Neural crest cell (in vitro differentiated cells): ENCODE measurements around the gene SDK1. TPM values are rescaled to one million over a fixed set of nuclear protein-coding genes. Genes with fewer than 3 reads are reported as not detected.
"Not testable (repeated sequence)": the region's sequence is repeated elsewhere in the genome, so short reads cannot be mapped to it uniquely, and the experiment has no call there.

Experiments
- DNase-seq: peaks from one replicate; pipeline ENCODE4 v3.0.0; 2021; ENCODE audit warnings: low read depth, mixed read lengths, low spot score
- H3K27ac Mint-ChIP-seq: one replicate; pipeline ENCODE4 v1.8.0; 2021; ENCODE audit warnings: mild to moderate bottlenecking, mixed read lengths; ENCODE audit not compliant: unreplicated experiment
- H3K27me3 Mint-ChIP-seq: 2 replicates; pipeline ENCODE4 v1.8.0; 2021; ENCODE audit warnings: low read depth, mild to moderate bottlenecking, mixed read lengths
- H3K36me3 Mint-ChIP-seq: 2 replicates; pipeline ENCODE4 v1.8.0; 2021; ENCODE audit warnings: low read depth, mild to moderate bottlenecking, mixed read lengths
- H3K4me1 Mint-ChIP-seq: 2 replicates; pipeline ENCODE4 v1.8.0; 2021; ENCODE audit warnings: mixed read lengths
- H3K4me3 Mint-ChIP-seq: one replicate; pipeline ENCODE4 v1.8.0; 2021; ENCODE audit warnings: mild to moderate bottlenecking, mixed read lengths
- H3K9me3 Mint-ChIP-seq: 2 replicates; pipeline ENCODE4 v1.8.0; 2021; ENCODE audit warnings: mixed read lengths
- total RNA-seq: library from RNA; stranded (reverse); gene quantifications from 2 replicates; pipeline ENCODE4 v1.2.1, GENCODE V29; 2021
- TF ChIP-seq, protein P1 (sequence below): fragments of 200-600 bp; sonication (generic); conservative IDR thresholded peaks from 2 replicates; pipeline ENCODE4 v1.5.0; 2021; ENCODE audit warnings: antibody characterized with exemption, mild to moderate bottlenecking

Gene SDK1
- total RNA-seq, 1 donor from 2014 or later, result 11.6 TPM

DNA sequence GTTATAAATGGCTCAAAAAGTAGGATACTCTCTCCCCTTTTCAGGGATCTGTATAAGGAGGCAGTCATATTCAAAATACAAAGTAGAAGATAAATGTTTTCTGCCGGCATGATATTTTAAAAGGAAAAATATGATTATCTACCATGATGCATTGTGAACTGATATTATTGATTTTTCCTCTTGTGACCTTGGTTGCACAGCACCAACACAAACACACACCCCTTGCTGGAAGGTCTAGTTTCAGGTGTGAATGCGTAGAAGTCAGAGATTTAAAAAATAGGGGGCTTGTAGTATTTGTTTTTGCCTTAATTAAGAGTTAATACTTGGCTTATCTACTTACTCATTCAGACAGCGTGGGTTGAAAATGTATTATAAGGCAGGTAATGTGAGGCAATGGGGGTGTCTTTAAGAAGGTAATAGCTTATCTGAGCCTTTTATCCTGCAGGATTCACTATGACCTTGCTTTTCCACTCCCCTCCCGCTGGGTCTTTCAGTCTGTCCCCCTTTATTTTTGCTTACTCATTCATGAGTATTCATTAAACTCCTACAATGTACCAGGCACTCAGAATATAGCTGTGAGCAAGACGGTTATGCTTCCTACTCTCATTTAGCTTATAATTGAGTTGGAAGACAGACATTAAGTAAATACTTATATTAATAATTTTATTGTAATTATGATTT is 390.6 kb downstream of the SDK1 start:
- DNase-seq, result no peak
- Mint-ChIP-seq H3K4me1 (peaks cover 10% of the 10 kb centered on the region), H3K36me3 (peaks cover 15% of the 10 kb centered on the region), H3K9me3 (peaks cover 3% of the 10 kb centered on the region), H3K27ac (no peak overlapping the region), H3K27me3 (no peaks in the 10 kb centered on the region), H3K4me3 (no peak overlapping the region)
- TF ChIP-seq, protein P1, sequence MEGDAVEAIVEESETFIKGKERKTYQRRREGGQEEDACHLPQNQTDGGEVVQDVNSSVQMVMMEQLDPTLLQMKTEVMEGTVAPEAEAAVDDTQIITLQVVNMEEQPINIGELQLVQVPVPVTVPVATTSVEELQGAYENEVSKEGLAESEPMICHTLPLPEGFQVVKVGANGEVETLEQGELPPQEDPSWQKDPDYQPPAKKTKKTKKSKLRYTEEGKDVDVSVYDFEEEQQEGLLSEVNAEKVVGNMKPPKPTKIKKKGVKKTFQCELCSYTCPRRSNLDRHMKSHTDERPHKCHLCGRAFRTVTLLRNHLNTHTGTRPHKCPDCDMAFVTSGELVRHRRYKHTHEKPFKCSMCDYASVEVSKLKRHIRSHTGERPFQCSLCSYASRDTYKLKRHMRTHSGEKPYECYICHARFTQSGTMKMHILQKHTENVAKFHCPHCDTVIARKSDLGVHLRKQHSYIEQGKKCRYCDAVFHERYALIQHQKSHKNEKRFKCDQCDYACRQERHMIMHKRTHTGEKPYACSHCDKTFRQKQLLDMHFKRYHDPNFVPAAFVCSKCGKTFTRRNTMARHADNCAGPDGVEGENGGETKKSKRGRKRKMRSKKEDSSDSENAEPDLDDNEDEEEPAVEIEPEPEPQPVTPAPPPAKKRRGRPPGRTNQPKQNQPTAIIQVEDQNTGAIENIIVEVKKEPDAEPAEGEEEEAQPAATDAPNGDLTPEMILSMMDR, result no peak

DNA sequence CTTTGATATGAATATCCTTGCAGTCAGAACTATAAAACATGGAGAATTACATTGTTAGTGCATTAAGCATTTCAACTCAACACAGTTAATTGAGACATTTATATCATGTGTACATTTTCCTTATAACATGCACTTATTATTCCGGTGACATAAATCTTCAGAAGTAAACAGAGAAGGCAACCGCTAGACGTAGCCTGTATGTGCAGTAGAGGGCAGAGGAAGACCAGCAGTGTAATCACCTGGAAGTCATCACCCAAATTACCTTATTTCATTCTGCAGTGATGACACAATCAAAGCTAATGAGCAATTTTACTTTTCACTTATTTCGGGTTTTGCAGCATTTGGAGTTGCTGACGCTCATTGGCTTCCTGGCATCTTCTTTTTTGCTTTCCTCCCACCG is 394.6 kb downstream of the SDK1 start:
- Mint-ChIP-seq H3K36me3 (peaks cover 5% of the 10 kb centered on the region), H3K4me3 (no peak overlapping the region)
- TF ChIP-seq, protein P1, result no peak

DNA sequence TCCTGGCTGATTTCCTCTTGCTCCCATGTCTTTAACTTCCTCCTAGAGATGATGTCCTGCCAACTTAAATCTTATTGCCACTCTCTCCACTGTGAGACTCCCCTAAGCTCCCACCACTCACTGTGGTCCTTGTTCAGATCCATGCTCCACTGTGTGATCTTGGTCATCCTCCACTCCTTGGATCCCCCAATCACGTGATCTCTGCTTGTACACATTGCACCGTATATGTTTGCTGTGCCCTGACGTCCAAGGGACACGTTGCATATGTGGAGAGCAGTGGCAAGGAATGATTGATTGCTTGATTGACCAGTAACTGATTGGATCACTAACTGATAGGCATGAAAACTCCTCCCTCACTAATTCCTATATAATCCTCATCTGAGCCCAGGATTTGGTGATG is 395.1 kb downstream of the SDK1 start:
- Mint-ChIP-seq H3K36me3 (peaks cover 5% of the 10 kb centered on the region), H3K9me3 (no peaks in the 10 kb centered on the region), H3K27me3 (no peaks in the 10 kb centered on the region), H3K27ac (no peak overlapping the region), H3K4me1 (peaks cover 9% of the 10 kb centered on the region), H3K4me3 (no peak overlapping the region)
- no peak for DNase-seq
- TF ChIP-seq, protein P1, result no peak

More for the DNA sequence above, 394.6 kb downstream of the SDK1 start:
- no peaks in the 10 kb centered on the region for H3K9me3 Mint-ChIP-seq
- H3K4me1 Mint-ChIP-seq, result peaks cover 10% of the 10 kb centered on the region
- DNase-seq, result no peak
- H3K27ac Mint-ChIP-seq, result no peak overlapping the region
- H3K27me3 Mint-ChIP-seq, result no peaks in the 10 kb centered on the region

DNA sequence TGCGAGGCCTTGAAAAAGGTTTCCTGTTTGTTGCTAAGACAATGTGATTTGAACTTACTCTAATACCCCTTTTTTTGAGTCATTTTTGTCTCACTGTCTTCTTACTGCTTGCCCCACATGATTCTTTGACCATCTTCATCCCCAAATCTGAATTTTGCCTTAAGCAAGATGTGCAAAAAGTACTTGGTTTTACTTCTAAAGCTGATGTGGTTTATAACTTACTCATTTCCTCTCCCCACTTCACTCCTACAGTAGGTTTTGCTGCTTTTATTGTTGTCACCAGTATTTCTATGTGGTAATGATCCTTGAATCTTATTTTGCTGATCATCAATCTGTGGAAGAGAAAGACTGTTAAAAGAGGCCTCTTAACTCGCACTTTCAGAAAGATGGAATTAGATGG is 396.4 kb downstream of the SDK1 start:
- Mint-ChIP-seq H3K4me1 (no peaks in the 10 kb centered on the region), H3K9me3 (no peaks in the 10 kb centered on the region), H3K4me3 (no peak overlapping the region), H3K36me3 (peaks cover 5% of the 10 kb centered on the region), H3K27ac (no peak overlapping the region), H3K27me3 (no peaks in the 10 kb centered on the region)
- no peak for DNase-seq
- TF ChIP-seq, protein P1, result no peak

GRCh38 chr7:3705258-3705657 is 404.2 kb downstream of the SDK1 start:
- Mint-ChIP-seq H3K27me3 (no peaks in the 10 kb centered on the region), H3K27ac (no peak overlapping the region)

DNA sequence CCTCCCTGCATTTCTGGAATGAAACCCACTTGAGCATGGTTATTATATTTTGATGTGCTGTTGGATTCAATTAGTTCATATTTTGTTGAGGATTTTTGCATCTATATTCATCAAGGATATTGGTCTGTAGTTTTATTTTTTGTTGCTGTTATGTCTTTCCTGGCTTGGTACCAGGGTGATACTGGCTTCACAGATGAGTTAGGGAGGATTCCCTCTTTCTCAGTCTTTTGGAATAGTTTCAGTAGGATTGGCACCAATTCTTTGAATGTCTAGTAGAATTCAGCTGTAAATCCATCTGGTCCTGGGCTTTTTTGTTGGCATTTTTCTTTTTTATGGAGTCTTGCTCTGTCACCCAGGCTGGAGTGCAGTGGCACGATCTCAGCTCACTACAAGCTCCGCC is 405.0 kb downstream of the SDK1 start:
- H3K9me3 Mint-ChIP-seq, result peaks cover 13% of the 10 kb centered on the region
- not testable (repeated sequence) for H3K4me1 Mint-ChIP-seq, H3K27me3 Mint-ChIP-seq

More at GRCh38 chr7:3705258-3705657, 404.2 kb downstream of the SDK1 start:
- TF ChIP-seq, protein P1, result no peak
- Mint-ChIP-seq H3K4me1 (peaks cover 5% of the 10 kb centered on the region), H3K4me3 (no peak overlapping the region), H3K36me3 (peaks cover 18% of the 10 kb centered on the region), H3K9me3 (peaks cover 13% of the 10 kb centered on the region)
- no peak for DNase-seq

More for the DNA sequence above, 405.0 kb downstream of the SDK1 start:
- not testable (repeated sequence) for DNase-seq, H3K4me3 Mint-ChIP-seq, H3K27ac Mint-ChIP-seq
- H3K36me3 Mint-ChIP-seq, result peaks cover 17% of the 10 kb centered on the region
